Inferior parietal cortex (tissue), 1 donor: ENCODE measurements around the gene OPHN1.

ENCODE experiments used
- DNase-seq: peaks from one replicate; pipeline ENCODE4 v3.0.0-alpha.2; 2016; ENCODE audit errors: extremely low spot score

OPHN1 gene

DNA sequence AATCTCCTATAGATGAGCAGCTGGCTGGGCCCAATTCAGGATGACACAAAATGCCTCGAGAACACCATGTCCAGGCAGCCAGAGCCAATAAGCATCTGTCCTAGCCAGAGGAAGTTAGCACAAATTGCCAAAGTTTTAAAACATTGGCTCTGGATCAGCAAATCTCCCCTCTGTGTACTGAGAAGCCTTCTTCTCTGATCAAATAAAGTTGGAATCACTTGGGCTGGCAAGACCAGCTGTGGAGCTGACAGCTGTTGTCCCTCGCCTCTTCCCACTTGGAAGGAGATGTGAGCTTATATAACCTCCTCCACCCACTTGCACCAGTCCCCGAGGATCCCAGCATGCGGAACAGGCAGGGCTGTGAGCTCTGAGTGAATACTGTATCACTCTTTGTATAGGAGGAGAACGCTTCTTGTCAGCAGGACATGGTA lies 183.9 kb downstream of the OPHN1 start:
- peak; percentile 43 for DNase-seq

DNA sequence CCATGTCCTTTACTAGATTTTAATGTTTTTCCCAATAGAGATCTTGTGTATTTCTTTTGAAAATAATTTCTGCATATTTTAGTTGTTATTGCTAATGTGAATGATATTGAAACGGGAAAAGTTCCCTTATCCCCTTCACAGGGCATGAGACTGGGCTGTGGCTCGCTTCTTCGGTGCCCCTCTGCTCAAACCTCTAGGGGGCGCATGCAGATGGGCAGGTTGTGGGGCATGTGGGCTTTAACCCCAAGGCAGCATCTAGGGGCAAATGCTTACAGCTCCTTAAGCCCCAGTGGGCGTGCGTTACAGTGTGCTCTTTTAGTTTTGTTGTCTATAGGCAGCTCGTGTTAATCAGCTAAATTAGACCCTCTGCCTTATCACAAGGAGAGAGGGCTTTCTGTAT lies 194.7 kb downstream of the OPHN1 start:
- DNase-seq = no peak

DNA sequence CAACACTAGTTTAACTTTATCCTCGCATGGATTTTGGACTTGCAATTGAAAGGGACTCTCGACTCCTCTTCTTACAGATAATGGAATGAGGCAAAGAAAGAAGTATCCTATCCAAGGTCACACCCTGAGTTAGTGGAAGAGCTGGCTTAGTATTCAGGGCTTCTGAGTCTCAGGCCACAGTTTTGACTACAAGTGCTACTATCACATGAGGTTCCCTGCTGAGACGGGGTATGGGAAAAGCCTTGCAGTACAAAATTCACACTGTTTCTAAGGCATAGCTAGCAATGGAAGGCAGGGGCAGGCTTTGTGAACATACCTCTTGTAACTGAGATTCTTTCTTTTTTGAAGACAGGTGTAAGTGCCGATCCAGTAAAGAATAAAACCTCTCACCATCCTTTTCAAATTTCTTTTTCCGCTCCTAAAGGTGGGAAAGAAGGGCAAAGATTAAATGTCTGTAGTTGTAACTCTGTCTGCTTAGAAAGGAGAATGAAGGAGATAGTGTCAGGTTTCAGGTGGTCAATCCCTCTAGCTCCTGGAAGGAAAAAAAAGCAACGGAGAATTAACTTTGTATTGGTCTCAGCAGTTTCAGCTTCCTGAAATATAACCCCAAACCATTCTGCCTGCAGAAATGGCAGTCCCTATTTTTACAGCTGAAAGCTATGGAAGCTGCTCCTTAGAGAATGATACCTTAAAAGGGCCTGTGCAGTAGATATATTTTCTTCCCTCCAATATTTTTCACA lies 199.0 kb downstream of the OPHN1 start:
- DNase-seq = no peak

DNA sequence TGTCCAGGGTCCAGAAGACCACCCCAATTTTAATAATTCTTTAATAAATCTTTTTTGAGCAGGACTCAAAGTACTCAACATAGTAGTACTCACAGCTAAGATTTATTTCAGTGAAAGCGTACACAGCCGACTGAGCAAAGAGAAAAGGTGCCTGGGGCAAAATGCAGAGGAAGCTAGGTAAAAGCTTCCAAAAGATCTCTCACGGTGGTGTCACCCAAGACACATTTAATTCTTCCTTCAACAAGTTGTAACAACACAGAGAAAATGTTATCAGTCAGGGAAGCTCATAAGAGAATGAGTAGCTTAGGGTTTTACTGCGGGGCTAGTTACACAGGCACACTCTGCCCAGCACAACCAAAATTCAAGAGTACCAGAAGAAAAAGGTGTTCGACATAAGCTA lies 201.1 kb downstream of the OPHN1 start:
- no peak for DNase-seq

DNA sequence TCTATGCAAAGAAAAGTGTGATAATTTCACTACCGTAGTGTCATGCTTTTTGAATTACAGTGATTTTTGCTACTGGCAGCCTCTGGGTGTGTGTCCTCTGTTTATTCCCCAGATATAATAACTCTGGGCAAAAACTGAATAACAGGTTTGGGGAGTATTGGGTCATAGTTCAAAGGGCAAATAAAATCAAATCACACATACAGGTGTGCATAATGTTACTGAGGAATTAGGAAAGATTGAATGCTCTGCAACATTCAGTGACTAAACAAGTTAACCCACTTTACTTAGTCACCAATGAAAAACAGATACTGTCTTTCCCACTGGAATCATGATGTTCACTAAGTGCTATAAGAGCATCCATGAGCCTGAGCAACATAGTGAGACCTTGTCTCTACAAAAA lies 224.3 kb downstream of the OPHN1 start:
- no peak for DNase-seq

DNA sequence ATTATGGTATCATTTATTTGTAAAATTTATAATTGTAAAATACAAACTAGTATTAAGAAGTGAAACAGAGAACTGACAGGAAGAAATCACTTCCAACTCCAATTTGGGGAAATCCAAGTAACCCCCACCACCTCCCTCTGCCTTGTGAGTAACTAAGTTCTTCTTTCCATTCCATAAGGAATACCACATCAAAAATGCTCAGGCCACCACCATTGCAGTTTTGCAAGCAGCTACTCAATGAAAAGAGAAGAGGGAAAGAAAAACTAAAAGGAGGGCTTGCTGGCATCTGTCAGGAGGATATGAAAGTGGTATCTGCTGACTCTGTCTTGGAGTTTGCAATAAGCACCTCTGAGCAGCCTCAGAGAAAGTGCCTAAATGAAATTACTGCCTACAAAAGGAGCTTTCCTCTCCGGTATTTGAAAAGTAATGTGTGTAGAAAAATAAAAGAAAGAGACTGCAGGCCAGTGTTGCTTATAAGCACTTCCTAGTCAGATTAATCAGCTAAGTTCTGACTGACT lies 228.7 kb downstream of the OPHN1 start:
- DNase-seq = no peak

DNA sequence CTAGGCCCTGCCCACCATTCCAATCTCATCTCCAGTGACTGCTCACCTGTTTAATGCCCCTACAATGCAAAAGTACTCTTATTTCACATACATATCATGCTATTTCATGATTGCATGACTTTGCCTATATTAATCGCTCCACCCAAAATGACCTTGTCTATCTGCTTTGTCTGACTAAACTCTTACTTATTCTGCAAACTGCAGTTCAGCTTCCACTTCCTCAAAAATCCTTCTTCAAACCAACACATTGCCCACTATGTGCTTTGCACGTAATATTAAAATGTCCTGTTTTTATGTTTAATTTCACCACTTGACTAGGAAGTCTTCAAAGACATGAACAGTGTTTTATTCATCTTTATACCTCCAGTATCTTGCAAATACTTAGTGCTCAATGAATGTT lies 229.6 kb downstream of the OPHN1 start:
- DNase-seq = no peak

DNA sequence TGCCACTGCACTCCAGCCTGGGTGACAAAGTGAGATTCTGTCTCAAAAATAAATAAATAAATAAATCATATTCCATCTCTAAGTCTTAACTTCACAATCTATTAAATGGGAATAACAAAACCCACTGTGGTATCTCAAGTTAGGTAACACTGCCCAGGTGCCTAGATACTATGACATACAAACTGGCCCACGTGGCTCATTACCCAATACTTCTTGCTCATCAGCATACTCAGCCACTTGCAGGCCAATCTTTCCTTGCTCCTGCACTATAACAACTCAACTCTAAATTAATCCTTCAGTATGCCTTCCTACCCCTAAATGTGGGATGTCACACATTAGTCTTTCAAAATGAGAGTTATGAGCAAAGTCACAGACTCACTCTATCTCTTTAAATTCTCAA lies 230.1 kb downstream of the OPHN1 start:
- DNase-seq = no peak

DNA sequence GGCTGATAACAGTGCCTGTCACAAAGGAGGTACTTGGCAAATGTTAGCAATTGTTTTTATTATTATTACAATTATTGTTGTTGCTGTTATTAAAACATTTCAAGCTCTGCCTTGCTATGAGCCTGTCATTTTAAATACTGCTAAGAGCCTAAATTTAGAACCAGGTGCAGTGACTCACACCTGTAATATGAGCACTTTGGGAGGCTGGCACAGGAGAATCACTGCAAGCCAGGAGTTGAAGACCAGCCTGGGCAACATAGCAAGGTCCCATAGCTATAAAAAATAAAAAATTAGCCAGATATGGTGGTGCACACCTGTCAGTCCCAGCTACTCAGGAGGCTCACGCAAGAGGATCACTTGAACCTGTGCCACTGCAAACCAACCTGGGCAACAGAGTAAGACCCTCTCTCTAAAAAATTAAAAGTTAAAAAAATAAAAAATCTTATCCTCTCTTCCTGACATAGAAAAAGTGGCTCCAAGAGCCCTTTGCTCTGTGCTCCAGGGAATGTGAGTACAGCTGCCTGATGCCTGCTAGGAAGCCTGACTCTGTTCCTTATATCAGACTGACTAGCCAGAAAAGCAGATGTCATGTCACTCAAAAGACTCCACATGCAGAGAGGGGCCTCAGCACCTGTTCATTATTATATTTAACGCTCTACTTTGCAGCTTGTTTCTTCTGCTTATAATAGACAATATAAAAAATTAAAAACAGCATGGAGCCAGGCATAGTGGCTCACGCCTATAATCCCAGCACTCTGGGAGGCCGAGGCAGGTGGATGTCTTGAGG lies 234.0 kb downstream of the OPHN1 start:
- no peak for DNase-seq

DNA sequence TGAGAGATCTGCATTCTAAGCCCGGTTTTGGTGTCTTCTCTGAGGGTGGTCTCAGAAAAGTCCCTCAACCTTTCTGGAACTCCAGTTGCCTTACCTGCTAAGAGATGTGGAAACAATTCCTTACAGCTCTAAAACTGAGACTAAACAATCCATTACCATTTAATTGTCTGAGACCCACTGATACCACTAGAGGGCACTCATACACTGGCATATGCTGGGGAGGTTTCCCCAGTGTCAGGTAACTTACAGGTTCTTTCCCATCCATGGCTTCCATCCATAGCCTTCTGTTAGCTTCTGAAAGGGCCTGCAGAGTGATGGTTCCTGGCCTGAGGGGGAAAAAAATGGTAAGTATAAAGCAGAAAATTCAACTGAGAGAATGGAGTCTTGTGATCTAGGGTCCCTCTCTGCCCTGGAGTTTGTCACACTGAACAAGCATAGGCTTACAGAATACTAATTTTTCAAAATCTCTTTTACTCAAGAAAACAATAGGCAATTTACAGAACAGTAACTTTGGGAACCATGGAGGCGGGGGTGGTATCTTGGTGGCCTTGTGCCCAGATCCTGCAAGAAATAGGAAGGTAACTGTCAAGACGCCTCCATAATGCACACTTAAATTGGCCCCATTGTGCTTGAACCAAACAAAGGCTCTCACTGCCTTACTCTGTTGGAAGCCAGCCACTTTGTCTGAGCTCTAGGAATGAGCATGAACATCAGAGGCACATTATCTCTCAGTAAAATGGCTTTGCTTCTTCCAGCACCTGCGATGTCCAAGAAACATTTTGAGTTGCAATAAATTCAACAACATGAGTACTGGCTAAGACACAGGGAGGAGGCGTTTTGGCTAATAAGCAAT lies 236.1 kb downstream of the OPHN1 start:
- peak; percentile 78 for DNase-seq

DNA sequence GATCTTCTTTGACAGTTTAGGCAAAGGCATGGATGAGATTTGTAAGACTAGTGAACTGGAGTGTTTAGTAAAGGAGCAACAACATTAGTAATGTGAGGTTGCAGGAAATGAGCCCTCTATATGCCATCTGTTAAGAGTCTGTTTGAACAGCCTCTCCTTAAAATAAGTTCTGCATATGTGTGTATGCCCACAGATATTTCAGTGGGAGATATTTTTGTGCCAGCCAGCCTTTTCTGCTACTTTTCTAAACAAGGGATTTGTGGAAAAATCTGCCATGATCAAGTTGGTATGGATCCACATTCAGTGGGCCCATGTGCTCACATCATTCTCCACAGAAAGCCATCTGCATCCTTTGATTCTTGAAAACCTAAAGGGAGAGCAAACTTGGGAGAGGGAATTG lies 237.7 kb downstream of the OPHN1 start:
- DNase-seq = peak; percentile 11

DNA sequence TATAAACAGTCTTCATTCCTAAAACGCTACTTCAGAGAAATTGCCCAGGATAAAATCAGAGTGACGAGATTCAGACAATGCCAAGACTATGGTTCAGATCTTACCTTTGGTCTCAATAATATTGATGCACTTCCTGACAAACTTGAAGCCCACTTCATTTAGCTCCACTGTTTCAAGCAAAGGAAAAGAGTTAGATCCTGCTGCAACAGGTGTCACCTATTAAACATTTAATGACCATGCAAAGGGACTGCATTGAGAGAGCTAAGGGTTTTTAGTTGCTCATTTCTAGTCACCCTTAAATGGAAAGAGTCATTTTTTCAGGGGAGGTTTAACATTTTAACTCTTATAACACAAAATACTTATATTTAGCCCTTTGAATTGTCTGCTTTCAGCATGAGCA lies 239.5 kb downstream of the OPHN1 start:
- DNase-seq = no peak

DNA sequence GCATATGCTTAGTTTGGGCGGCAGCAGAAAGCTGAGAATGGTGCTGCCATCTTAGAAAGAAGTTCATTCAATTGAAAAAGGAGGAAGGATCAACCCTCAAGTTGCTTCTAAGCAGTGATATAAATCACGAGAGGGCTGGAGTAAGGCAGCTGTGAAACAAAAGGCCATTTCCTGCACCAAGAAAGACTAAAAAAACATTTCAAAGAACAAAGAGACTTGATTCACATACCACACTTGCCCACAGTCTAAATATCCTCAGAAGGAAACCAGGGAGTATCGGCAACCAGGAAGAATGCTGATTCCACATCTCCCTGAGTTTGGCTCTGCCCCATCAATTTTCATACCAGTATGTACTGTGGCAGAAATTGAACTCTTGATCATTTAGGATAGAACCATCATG lies 240.1 kb downstream of the OPHN1 start:
- no peak for DNase-seq

DNA sequence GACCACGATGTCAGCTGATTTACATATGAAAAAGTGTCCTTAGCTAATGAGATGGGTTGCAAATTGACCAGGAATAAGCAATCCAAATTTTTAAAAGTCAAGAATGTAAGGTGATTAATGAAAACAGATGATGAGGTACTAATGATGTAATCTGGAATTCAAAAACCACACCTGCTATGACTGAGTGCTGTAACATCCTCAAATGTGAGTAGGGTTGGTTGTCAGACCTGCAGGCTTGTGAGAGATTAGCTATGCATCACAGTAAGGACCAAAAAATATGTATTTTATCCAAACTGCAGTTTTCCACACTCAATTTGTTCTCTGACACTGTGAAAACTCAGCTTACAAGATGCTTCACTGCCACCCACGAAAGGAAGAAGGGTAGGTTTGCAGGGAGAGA lies 242.5 kb downstream of the OPHN1 start:
- DNase-seq = no peak

DNA sequence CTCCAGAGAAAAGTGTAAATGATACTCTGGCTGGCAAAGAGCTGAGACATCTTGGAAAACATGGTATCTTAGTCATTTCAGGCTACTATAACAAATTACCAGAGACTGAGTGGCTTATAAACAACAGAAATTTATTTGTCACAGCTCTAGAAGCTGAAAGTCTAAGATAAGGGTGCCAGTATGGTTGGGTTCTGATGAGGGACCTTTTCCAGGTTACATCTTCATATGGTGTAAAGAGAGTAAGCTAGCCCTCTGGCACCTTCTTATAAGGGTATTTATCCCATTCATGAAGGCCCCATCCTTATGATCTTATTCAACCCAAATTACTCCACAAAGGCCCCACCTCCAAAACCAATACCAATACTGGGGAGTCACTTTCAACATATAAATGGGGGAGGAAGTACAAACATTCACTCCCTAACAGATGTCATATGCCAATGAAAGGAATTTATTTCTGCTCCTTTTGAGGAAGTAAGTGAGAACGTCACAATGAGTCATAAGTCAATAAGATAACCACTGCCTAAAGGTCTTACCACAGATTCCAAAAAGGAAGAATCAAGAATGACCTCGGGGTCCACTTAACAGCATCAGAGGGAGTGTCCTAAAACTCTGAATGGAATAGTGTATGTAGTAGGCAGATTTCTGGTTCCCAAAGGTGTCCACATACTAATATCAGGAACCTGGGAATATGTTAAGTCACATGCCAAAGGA lies 246.6 kb downstream of the OPHN1 start:
- DNase-seq = no peak

DNA sequence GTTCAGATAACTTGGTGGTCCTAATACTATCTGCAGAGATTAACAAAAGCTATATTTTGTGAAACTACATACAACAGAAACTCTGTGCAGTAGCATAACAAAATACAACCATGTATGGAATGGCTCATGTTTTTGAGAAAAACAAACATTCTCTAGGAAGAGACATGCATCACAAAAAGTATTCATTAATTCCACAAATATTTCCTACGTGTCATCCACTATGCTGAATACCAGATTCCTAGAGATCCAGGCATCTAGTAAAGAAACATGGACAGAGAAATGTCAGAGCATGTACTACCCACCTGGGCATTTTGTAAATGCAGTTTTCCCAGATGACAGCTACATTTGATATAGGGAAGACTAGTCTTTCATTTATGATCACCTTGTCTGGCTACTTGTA lies 248.1 kb downstream of the OPHN1 start:
- no peak for DNase-seq

DNA sequence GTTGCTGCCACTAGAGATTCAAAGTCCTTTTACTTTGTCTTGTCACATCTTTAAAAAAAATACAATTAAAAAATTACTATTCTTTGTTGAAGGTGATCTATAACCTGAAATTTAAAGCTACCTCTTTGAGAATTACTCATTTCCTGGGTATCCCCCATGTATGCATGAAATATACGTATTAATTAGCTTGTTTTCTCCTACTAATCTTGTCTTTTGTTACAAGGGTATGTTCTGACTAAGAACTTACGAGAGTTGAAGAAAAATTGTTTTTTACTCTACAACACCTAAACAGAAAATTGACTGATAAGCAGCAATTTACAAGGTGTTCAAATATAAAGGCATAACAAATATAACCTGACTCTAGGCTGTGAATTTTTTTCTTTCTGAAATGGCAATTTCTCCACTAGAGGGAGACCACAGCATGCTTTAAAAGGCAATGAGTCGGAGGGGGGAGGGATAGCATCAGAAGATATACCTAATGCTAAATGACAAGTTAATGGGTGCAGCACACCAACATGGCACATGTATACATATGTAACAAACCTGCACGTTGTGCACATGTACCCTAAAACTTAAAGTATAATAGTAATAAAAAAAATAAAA lies 249.6 kb downstream of the OPHN1 start:
- peak; percentile 39 for DNase-seq

DNA sequence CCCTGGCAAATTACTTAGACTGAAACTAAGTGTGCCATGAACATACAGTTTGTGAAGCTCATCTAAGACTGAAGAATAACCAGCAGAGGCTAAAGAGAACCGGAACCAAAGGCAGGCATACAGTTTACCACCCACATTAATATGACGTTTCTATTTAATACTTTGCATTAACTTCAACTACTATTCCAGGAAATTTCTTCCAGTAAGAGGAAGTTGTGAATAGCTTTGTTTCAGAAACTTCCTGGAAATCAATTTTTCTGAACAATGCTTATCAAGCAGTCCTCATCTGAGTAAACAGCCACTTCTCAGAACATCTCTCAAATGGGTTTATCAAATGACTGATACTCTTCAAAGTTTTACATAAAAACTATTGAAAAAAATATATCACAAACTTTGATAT lies 252.7 kb downstream of the OPHN1 start:
- no peak for DNase-seq

DNA sequence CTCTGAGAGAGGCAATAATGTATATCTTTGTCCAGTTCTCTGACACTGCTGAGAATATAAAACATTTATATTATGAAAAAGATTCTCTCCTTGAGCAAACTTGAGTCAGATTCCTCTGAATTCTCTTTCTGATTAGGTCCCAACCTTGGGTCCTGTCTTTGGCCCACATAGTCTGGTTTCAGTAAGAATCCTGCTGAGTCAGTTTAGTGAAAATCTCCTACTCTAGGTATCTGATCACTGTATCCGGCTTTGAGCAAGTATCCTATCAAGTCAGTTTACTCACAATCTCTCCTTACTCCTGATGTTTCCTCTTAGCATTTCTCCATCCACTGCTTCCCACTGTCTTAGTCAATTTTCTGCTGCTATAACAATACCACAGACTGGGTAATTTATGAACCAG lies 253.9 kb downstream of the OPHN1 start:
- no peak for DNase-seq

DNA sequence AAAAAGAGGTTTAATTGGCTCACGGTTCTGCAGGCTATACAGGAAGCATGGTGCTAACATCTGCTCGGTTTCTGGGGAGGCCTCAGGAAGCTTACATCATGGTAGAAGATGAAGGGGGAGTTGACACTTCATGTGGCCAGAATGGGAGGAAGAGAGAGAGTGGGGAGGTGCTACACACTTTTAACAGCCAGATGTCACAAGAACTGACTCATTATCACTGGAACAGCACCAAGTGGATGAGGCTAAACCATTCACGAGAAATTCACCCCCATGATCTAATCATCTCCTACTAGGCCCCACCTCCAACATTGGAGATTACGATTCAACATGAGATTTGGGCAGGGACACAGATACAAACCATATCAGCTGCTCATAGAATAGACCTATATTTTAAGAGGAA lies 255.8 kb downstream of the OPHN1 start:
- DNase-seq = no peak

DNA sequence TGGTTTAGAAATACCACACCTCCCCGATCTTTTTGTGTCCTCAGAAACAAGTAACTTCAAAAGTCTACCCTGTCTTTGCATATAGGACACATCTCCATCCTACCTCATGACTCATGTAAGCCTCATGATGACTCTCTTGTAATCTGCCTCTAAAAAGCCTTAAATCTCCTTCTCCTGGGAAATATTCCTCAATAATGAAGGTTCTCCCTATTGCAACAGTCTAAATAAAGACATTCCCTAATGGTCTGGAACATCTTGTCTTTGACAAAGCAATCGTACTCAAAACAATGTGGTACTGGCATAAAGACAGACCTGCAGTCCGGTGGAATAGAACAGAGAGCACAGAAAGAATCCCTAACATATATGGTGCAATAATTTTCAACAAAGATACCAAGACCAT lies 257.7 kb downstream of the OPHN1 start:
- no peak for DNase-seq
